ENCODE results near the gene MEI1.

MEI1 gene

DNA sequence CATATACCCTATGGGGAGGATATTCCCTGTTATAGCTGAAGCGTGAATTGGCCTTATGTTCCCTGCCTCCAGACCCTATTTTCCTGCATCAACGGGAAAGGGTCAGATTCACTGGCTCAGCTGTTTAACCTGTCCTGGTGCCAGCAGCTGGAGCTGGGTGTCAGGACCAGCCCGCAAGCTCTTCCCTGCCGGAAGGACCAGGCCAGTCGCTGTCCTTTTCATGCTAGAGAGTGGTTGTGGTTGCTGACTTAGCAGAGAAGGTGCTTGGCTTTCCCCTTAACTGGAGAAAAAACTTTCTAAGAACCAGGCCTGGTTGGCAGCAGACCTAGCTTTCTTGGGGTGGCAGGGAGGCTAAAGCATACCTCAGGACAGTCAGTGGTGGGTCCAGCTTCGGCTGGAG lies 128.4 kb downstream of the MEI1 start:
- no peak overlapping the region for H3K4me3 ChIP-seq (ENCODE audit: low read depth, low read length)
- TF ChIP-seq, protein P1, sequence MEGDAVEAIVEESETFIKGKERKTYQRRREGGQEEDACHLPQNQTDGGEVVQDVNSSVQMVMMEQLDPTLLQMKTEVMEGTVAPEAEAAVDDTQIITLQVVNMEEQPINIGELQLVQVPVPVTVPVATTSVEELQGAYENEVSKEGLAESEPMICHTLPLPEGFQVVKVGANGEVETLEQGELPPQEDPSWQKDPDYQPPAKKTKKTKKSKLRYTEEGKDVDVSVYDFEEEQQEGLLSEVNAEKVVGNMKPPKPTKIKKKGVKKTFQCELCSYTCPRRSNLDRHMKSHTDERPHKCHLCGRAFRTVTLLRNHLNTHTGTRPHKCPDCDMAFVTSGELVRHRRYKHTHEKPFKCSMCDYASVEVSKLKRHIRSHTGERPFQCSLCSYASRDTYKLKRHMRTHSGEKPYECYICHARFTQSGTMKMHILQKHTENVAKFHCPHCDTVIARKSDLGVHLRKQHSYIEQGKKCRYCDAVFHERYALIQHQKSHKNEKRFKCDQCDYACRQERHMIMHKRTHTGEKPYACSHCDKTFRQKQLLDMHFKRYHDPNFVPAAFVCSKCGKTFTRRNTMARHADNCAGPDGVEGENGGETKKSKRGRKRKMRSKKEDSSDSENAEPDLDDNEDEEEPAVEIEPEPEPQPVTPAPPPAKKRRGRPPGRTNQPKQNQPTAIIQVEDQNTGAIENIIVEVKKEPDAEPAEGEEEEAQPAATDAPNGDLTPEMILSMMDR (IDR thresholded peaks at IDR 0.05; ENCODE audit: low read depth, low read length), result no peak

DNA sequence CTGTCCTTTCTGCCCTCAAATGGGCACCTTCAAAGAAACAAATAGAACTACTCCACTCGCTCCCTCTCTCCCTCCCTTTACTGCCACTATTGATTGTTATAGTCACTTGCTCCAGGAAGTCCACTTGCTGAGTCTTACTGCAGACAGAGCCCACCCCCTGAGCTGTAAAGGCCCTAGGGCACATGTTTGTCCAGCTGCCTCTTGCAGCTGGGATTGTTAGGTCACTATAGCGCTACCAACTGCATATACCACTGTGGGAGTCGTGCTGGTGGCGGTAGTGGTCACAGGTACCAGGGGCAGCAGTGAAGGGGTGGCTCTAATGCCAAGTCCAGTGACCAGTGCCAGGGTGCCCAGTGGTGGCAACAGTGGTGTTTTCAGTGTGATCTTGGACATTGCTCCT lies 129.2 kb downstream of the MEI1 start:
- TF ChIP-seq, protein P1 (IDR thresholded peaks at IDR 0.05; ENCODE audit: low read depth, low read length), result no peak
- no peak overlapping the region for H3K4me3 ChIP-seq (ENCODE audit: low read depth, low read length)

DNA sequence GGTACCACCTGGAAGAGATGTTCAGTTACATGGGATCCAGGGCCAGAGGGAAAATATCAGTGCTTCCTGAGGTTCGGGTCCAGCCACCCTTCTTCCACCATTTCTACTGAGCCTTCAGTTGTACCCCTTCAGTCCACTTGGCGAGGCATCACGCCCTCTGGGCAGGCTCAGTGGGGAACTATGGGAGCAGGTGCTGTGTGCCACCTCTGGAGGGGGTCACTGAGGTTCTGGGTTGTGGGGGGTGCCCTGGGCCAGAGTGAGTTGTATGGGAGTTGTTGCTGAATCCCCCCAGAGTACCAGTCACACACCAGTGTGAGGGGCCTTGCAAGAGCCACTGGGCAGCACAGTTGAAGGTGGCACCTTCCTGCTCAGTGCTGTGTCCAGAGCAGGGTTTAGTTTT lies 130.9 kb downstream of the MEI1 start:
- TF ChIP-seq, protein P1 (IDR thresholded peaks at IDR 0.05; ENCODE audit: low read depth, low read length), result no peak
- H3K4me3 ChIP-seq (ENCODE audit: low read depth, low read length), result no peak overlapping the region

DNA sequence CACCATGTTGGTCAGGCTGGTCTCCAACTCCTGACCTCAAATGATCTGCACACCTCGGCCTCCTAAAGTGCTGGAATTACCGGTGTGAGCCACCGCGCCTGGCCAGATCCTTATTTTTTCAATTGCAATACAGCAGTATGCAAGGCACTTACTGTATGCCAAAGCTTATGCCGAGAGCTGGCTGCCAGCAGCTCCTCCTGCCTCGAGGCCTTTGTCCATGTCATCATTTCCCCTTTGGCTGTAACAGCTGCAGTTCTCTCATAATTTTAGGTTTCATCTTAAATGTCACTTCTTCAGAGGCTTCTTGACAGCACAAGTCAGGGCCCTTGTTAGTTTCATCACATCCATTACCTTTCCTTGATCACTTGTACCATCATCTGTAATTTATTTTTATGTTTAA lies 132.1 kb downstream of the MEI1 start:
- no peak overlapping the region for H3K4me3 ChIP-seq (ENCODE audit: low read depth, low read length)
- TF ChIP-seq, protein P1 (IDR thresholded peaks at IDR 0.05; ENCODE audit: low read depth, low read length), result no peak

DNA sequence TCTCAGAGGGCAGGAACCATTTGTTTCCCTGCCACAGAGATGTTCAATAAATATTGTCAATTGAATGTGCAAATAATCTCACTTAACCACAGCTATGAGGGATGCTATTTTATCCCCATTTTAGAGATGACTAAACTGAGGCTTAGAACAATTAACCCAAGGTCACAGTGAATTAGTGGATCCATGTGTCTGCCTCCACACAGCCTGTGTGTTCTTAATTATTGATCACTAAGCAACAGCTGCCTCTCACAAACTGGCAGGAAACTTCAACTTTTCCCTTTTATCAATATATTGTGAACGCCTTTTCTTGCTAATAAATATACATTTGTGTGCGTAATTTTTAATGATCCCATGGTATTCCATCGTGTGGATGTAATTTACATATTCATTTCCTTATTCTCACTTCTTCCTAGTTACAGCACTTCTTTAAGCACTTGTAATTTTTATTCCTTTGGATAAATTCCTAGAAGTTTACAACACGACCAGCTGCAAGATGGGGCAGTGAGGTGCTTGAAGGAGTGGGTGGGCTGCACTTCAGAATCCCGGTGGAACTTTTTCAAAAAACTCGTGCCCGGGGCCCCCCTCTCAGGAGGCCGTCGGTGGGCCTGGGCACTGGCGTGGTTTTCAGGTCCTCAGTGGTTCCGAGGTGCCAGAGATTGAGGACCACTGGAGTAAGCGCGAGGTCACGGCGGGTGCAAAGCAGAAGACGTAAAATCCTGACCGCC lies 132.7 kb downstream of the MEI1 start:
- H3K4me3 ChIP-seq (ENCODE audit: low read depth, low read length), result peak overlapping the region; percentile 75
- TF ChIP-seq, protein P1 (IDR thresholded peaks at IDR 0.05; ENCODE audit: low read depth, low read length), result no peak

DNA sequence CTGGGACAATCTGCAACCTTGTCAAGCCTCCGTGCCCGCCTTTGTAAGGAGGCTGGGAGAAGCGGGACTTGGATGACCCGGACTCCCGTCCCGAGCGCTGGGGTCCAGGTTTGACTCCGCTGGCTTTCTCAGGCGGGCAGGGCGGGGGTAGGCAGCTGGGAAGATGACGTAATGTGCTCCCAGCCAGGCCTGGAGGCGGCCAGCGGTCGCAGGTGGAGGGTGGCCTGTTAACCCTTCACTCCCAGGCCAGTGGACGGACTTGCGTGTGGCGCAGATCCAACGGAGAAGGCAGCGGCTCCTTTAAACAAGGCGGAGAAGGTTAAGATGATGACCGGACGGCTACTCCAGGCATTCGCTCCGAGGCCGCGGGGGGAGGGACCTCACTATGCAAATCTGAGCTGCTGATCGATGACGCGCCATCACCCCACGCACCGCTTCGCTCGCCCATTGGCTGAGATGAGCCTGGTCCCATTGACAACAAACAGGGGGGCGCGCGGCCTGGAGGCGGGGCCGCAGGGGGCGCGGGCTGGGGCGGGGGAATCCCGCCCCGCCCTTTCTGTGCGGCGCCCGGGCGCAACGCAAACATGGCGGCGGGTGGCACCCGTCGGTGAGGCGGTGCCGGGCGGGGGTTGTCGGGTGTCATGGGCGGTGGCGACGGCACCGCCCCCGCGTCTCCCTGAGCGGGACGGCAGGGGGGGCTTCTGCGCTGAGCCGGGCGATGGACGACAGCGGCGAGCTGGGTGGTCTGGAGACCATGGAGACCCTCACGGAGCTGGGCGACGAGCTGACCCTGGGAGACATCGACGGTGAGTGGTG lies 133.5 kb downstream of the MEI1 start, which contains the start of gene SREBF2:
SREBF2 (plus strand) TSS at position 553 of the 816 bp plus-strand sequence; CDS start at position 719, 166 bp downstream.
- TF ChIP-seq, protein P1 (IDR thresholded peaks at IDR 0.05; ENCODE audit: low read depth, low read length), result no peak
- peak within 1 kb of the TSS; percentile 75 for H3K4me3 ChIP-seq (ENCODE audit: low read depth, low read length)
